MCF 10A (cell line): ENCODE data around the gene TEKT3. TPM values are rescaled to one million over a fixed set of nuclear protein-coding genes. Genes with fewer than 3 reads are reported as not detected.

Experiments
- BruUV-seq: library from RNA; stranded (reverse); fragments of 400-500 nt; replicated peaks from 2 replicates; lab custom pipeline; 2021; lab: Mats Ljungman, UMichigan
- CTCF ChIA-PET: fragments of 300-600 bp; sonication (Branson Sonifier 250); formaldehyde crosslinking; extraction: SDS; loops from one replicate; lab custom pipeline; 2021; ENCODE audit warnings: antibody characterized with exemption, inconsistent platforms; lab: Yijun Ruan, JAX
- POLR2A ChIA-PET: fragments of 300-600, 350-650 bp; sonication (Branson Sonifier 250); formaldehyde crosslinking; extraction: SDS; loops from one replicate; lab custom pipeline; 2020; ENCODE audit warnings: antibody characterized with exemption, inconsistent platforms; lab: Yijun Ruan, JAX
- DNase-seq: peaks from one replicate; pipeline ENCODE4 v3.0.0-alpha.2; 2018; ENCODE audit not compliant: unreplicated experiment
- H3K27ac Mint-ChIP-seq: one replicate; pipeline ENCODE4 v1.8.0; 2022; ENCODE audit warnings: mild to moderate bottlenecking, low read depth, mixed read lengths; ENCODE audit not compliant: unreplicated experiment
- H3K27me3 Mint-ChIP-seq: one replicate; pipeline ENCODE4 v1.8.0; 2022; ENCODE audit warnings: mixed read lengths; ENCODE audit not compliant: insufficient read depth, unreplicated experiment
- H3K36me3 Mint-ChIP-seq: one replicate; pipeline ENCODE4 v1.8.0; 2022; ENCODE audit warnings: mild to moderate bottlenecking, moderate library complexity, mixed read lengths; ENCODE audit not compliant: insufficient read depth, unreplicated experiment
- H3K4me1 Mint-ChIP-seq: one replicate; pipeline ENCODE4 v1.8.0; 2022; ENCODE audit warnings: mixed read lengths; ENCODE audit not compliant: insufficient read depth, unreplicated experiment
- H3K4me3 Mint-ChIP-seq: one replicate; pipeline ENCODE4 v1.8.0; 2022; ENCODE audit warnings: mild to moderate bottlenecking, moderate library complexity, mixed read lengths; ENCODE audit not compliant: unreplicated experiment
- H3K9me3 Mint-ChIP-seq: one replicate; pipeline ENCODE4 v1.8.0; 2022; ENCODE audit warnings: mixed read lengths; ENCODE audit not compliant: unreplicated experiment
- intact Hi-C: fragments of 100-400 bp; cut with micrococcal nuclease; formaldehyde crosslinking; loops from 2 replicates; pipeline ENCODE4 v1.14.1; 2022
- total RNA-seq: library from RNA; stranded (reverse); gene quantifications from 2 replicates; pipeline ENCODE4 v1.2.3, GENCODE V29; 2022
- TF ChIP-seq, protein P1 (sequence below): fragments of 200-600 bp; IDR thresholded peaks from one replicate; pipeline ENCODE4 v1.8.0; 2022; ENCODE audit warnings: antibody characterized with exemption, mild to moderate bottlenecking; ENCODE audit not compliant: unreplicated experiment

TEKT3 gene
- total RNA-seq, 1 experiment from 2014 or later, result not detected

GRCh38 chr17:15308758-15309157 lies 32.6 kb downstream of the TEKT3 start:
- BruUV-seq, result no TSS peak
- ChIA-PET CTCF (no interaction called here), POLR2A (no interaction called here)
- H3K9me3 Mint-ChIP-seq, result no peaks in the 10 kb centered on the region
- H3K27ac Mint-ChIP-seq, result no peak overlapping the region
- no peaks in the 10 kb centered on the region for H3K36me3 Mint-ChIP-seq
- no peaks in the 10 kb centered on the region for H3K27me3 Mint-ChIP-seq
- intact Hi-C loops, result no loop called here
- no peaks in the 10 kb centered on the region for H3K4me1 Mint-ChIP-seq
- DNase-seq, result no peak
- H3K4me3 Mint-ChIP-seq, result no peak overlapping the region
- TF ChIP-seq, protein P1, sequence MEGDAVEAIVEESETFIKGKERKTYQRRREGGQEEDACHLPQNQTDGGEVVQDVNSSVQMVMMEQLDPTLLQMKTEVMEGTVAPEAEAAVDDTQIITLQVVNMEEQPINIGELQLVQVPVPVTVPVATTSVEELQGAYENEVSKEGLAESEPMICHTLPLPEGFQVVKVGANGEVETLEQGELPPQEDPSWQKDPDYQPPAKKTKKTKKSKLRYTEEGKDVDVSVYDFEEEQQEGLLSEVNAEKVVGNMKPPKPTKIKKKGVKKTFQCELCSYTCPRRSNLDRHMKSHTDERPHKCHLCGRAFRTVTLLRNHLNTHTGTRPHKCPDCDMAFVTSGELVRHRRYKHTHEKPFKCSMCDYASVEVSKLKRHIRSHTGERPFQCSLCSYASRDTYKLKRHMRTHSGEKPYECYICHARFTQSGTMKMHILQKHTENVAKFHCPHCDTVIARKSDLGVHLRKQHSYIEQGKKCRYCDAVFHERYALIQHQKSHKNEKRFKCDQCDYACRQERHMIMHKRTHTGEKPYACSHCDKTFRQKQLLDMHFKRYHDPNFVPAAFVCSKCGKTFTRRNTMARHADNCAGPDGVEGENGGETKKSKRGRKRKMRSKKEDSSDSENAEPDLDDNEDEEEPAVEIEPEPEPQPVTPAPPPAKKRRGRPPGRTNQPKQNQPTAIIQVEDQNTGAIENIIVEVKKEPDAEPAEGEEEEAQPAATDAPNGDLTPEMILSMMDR, result no peak

DNA sequence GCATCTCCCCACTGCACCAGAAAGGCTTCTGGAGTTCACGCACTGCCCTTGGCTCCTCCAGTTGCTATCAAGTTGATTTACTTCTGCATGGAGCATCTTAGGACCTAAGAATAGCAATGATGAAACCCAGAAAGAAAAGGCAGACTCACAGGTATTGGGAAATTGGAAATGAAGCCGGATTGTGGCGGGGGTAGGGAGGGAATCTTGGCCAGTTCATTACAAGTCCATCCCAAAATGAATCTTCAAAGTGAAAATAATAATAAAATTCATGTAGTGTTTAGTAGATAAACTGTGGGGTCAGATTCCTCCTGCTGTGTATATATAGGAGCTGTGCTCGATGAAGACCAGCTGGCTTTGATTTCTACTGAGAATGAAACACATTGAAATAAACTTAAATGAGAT lies 33.7 kb downstream of the TEKT3 start:
- ChIA-PET CTCF (interaction anchor here (0.7 kb wide), 1 partner anchor 106 kb away, joined by 3 read pairs; no protein-coding TSS in a partner anchor), POLR2A (no interaction called here)
- Mint-ChIP-seq H3K27ac (no peak overlapping the region), H3K9me3 (no peaks in the 10 kb centered on the region), H3K4me3 (no peak overlapping the region), H3K4me1 (no peaks in the 10 kb centered on the region), H3K36me3 (no peaks in the 10 kb centered on the region), H3K27me3 (peaks cover 4% of the 10 kb centered on the region)
- intact Hi-C loops, result no loop called here
- DNase-seq, result no peak
- TF ChIP-seq, protein P1, result no peak
- no TSS peak for BruUV-seq

DNA sequence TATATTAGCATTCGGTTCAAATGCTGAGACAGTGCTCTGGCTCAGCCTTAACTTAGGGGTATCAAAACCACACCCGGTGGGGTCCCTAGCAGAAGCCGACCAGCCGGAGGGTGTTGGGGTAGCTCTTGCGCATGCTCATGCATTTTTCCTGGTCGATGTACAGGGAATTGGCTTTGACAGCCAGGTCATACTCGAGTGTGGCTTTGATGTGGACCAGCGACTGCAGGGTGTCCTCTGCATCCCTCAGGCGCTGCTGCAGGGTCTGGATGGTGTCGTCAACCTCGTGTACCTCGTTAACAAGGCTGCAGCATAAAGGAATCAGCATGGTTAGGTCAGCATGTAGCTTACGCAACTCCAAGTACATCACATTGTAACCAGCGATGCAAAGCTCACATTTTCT lies 37.5 kb downstream of the TEKT3 start:
- ChIA-PET POLR2A (no interaction called here), CTCF (no interaction called here)
- intact Hi-C loops, result no loop called here
- no peaks in the 10 kb centered on the region for H3K36me3 Mint-ChIP-seq
- peaks cover 29% of the 10 kb centered on the region for H3K27me3 Mint-ChIP-seq
- no peak overlapping the region for H3K4me3 Mint-ChIP-seq
- H3K4me1 Mint-ChIP-seq, result no peaks in the 10 kb centered on the region
- no peak for DNase-seq
- no peak overlapping the region for H3K27ac Mint-ChIP-seq
- H3K9me3 Mint-ChIP-seq, result no peaks in the 10 kb centered on the region
- TF ChIP-seq, protein P1, result no peak
- BruUV-seq, result no TSS peak

- no TSS peak for BruUV-seq
- CTCF ChIA-PET, result no interaction called here
These were observed 38.1 kb downstream of the TEKT3 start for GRCh38 chr17:15303268-15303667.

More at GRCh38 chr17:15303268-15303667, 38.1 kb downstream of the TEKT3 start:
- TF ChIP-seq, protein P1, result no peak
- H3K4me1 Mint-ChIP-seq, result no peaks in the 10 kb centered on the region
- intact Hi-C loops, result no loop called here
- H3K27ac Mint-ChIP-seq, result no peak overlapping the region
- H3K27me3 Mint-ChIP-seq, result peaks cover 29% of the 10 kb centered on the region
- H3K4me3 Mint-ChIP-seq, result no peak overlapping the region
- no peaks in the 10 kb centered on the region for H3K9me3 Mint-ChIP-seq
- POLR2A ChIA-PET, result no interaction called here
- no peaks in the 10 kb centered on the region for H3K36me3 Mint-ChIP-seq
- no peak for DNase-seq
